H1 (cell line): Measurements from ENCODE around the gene ARHGAP42. TPM values are rescaled to one million over a fixed set of nuclear protein-coding genes. Genes with fewer than 3 reads are reported as not detected.

Experiments used
- CTCF ChIA-PET: fragments of 300-600 bp; sonication (Branson Sonifier 250); formaldehyde crosslinking; loops from one replicate; lab custom pipeline; 2021; ENCODE audit not compliant: partially characterized antibody; lab: Charles Lee
- POLR2A ChIA-PET: fragments of 300-600 bp; sonication (Branson Sonifier 250); formaldehyde crosslinking; loops from one replicate; lab custom pipeline; 2021; ENCODE audit warnings: inconsistent platforms; ENCODE audit not compliant: partially characterized antibody; lab: Charles Lee
- DNase-seq, 2 experiments: peaks; one replicate each; pipeline versions ENCODE4 v3.0.0 to v3.0.0-alpha.2; 2010 to 2022; ENCODE audit warnings: low spot score in 2 of 2, low read depth in 1 of 2, mixed read lengths in 1 of 2
- FAIRE-seq: peaks from 2 replicates; lab custom pipeline; 2011; peaks lifted over from hg19 to GRCh38; lab: Jason Lieb, UNC
- H2AFZ ChIP-seq: 2 replicates; pipeline ENCODE4 v1.8.1; 2012; ENCODE audit warnings: low read length, inconsistent platforms
- H2AK5ac ChIP-seq: 2 replicates; pipeline ENCODE4 v1.6.1; 2013; ENCODE audit warnings: low read depth, low read length
- H2BK120ac ChIP-seq: replicated peaks from 2 replicates; pipeline ENCODE3; 2013; ENCODE audit warnings: low read depth, low read length, inconsistent platforms
- H2BK12ac ChIP-seq: 2 replicates; pipeline ENCODE4 v1.6.1; 2013; ENCODE audit warnings: low read depth, low read length
- H2BK15ac ChIP-seq: 2 replicates; pipeline ENCODE4 v1.6.1; 2013; ENCODE audit warnings: low read length
- H2BK20ac ChIP-seq: 2 replicates; pipeline ENCODE4 v1.6.1; 2013; ENCODE audit warnings: low read length
- H2BK5ac ChIP-seq: 2 replicates; pipeline ENCODE4 v1.6.1; 2013; ENCODE audit warnings: low read depth, low read length
- H3K14ac ChIP-seq: 2 replicates; pipeline ENCODE4 v1.6.1; 2013; ENCODE audit warnings: inconsistent platforms; ENCODE audit not compliant: insufficient read length
- H3K18ac ChIP-seq: 2 replicates; pipeline ENCODE4 v1.6.1; 2013; ENCODE audit warnings: low read length; ENCODE audit errors: extremely low read depth
- H3K23ac ChIP-seq: 2 replicates; pipeline ENCODE4 v1.6.1; 2013; ENCODE audit warnings: inconsistent platforms; ENCODE audit not compliant: insufficient read length
- H3K23me2 ChIP-seq: 2 replicates; pipeline ENCODE4 v1.6.1; 2013; ENCODE audit warnings: low read depth, low read length
- H3K27ac ChIP-seq: 2 replicates; pipeline ENCODE4 v1.6.1; 2011; ENCODE audit warnings: low read depth, low read length, inconsistent platforms
- H3K27me3 ChIP-seq, 4 experiments: replicated peaks in 1 of 4; 1 replicate in 1 of 4; 2 replicates in 3 of 4; pipeline versions ENCODE4 v1.6.1 to v1.8.1; 2011 to 2013; ENCODE audit warnings: low read length in 3 of 4, mild to moderate bottlenecking in 3 of 4, inconsistent platforms in 2 of 4, mixed read lengths in 2 of 4, moderate library complexity in 1 of 4; ENCODE audit not compliant: control insufficient read depth in 3 of 4, insufficient read depth in 3 of 4; ENCODE audit errors: extremely low read depth in 1 of 4
- H3K36me3 ChIP-seq, 4 experiments: 2 replicates each; pipeline versions ENCODE4 v1.6.1 to v1.8.1; 2011 to 2013; ENCODE audit warnings: mild to moderate bottlenecking in 4 of 4, low read length in 3 of 4, moderate library complexity in 2 of 4, control low read depth in 1 of 4, inconsistent platforms in 1 of 4; ENCODE audit not compliant: insufficient read depth in 4 of 4, control insufficient read depth in 2 of 4
- H3K4ac ChIP-seq: replicated peaks from 2 replicates; pipeline ENCODE3; 2013; ENCODE audit warnings: low read length, low read depth, mixed read lengths, inconsistent platforms; ENCODE audit not compliant: insufficient read length
- H3K4me1 ChIP-seq, 4 experiments: replicated peaks in 1 of 4; 1 replicate in 1 of 4; 2 replicates in 3 of 4; pipeline versions ENCODE4 v1.6.1 to v1.8.1; 2011 to 2013; ENCODE audit warnings: low read length in 3 of 4, inconsistent platforms in 2 of 4, mixed read lengths in 1 of 4; ENCODE audit not compliant: insufficient read depth in 4 of 4, control insufficient read depth in 3 of 4
- H3K4me2 ChIP-seq, 2 experiments: 2 replicates each; pipeline versions ENCODE4 v1.6.1 to v1.8.1; 2011 to 2013; ENCODE audit warnings: low read depth in 2 of 2, low read length in 2 of 2, control low read depth in 1 of 2, inconsistent platforms in 1 of 2, mild to moderate bottlenecking in 1 of 2; ENCODE audit not compliant: insufficient read depth in 1 of 2
- H3K4me3 ChIP-seq, 4 experiments: fragments of 200-600, 300-600 bp in 1 of 4; sonication (generic), shearing (Covaris generic), sonication (Bioruptor Twin) in 1 of 4; 2 replicates each; pipeline versions ENCODE4 v1.5.1 to v1.8.1; 2011 to 2016; ENCODE audit warnings: low read length in 4 of 4, low read depth in 3 of 4, control low read depth in 2 of 4, inconsistent platforms in 2 of 4, mild to moderate bottlenecking in 2 of 4, mixed read lengths in 1 of 4, moderate library complexity in 1 of 4; ENCODE audit not compliant: insufficient read depth in 2 of 4; ENCODE audit errors: extremely low read depth in 1 of 4
- H3K56ac ChIP-seq: replicated peaks from 2 replicates; pipeline ENCODE3; 2013; ENCODE audit warnings: low read depth, mild to moderate bottlenecking, mixed read lengths, low read length, inconsistent platforms; ENCODE audit not compliant: insufficient read length
- H3K79me1 ChIP-seq: 2 replicates; pipeline ENCODE4 v1.6.1; 2013; ENCODE audit warnings: low read depth, low read length, control low read depth
- H3K79me2 ChIP-seq, 2 experiments: 2 replicates each; pipeline versions ENCODE4 v1.6.1 to v1.8.1; 2012 to 2013; ENCODE audit warnings: low read length in 2 of 2, mild to moderate bottlenecking in 2 of 2, inconsistent platforms in 1 of 2; ENCODE audit not compliant: insufficient read depth in 2 of 2, control insufficient read depth in 1 of 2
- H3K9ac ChIP-seq, 4 experiments: replicated peaks in 1 of 4; 1 replicate in 1 of 4; 2 replicates in 3 of 4; pipeline versions ENCODE4 v1.6.1 to v1.8.1; 2011 to 2013; ENCODE audit warnings: low read depth in 3 of 4, low read length in 3 of 4, control low read depth in 2 of 4, mild to moderate bottlenecking in 2 of 4, moderate library complexity in 2 of 4, inconsistent platforms in 1 of 4; ENCODE audit errors: extremely low read depth in 1 of 4
- H3K9me3 ChIP-seq, 2 experiments: 2 replicates each; pipeline versions ENCODE4 v1.6.1 to v1.8.1; 2012 to 2013; ENCODE audit warnings: mild to moderate bottlenecking in 2 of 2, moderate library complexity in 2 of 2, control low read depth in 1 of 2, inconsistent platforms in 1 of 2, low read depth in 1 of 2, low read length in 1 of 2, mixed read lengths in 1 of 2; ENCODE audit not compliant: insufficient read depth in 2 of 2
- H4K20me1 ChIP-seq, 2 experiments: replicated peaks in 1 of 2; 2 replicates each; pipeline versions ENCODE3 to v1.8.1; 2011 to 2013; ENCODE audit warnings: inconsistent platforms in 2 of 2, low read length in 2 of 2, mild to moderate bottlenecking in 1 of 2; ENCODE audit not compliant: insufficient read depth in 2 of 2, control insufficient read depth in 1 of 2
- H4K5ac ChIP-seq: 2 replicates; pipeline ENCODE4 v1.6.1; 2013; ENCODE audit warnings: low read length, low read depth, mixed read lengths, inconsistent platforms; ENCODE audit not compliant: insufficient read length
- H4K8ac ChIP-seq: 2 replicates; pipeline ENCODE4 v1.8.0; 2013; ENCODE audit warnings: mild to moderate bottlenecking, moderate library complexity, low read length, inconsistent platforms; ENCODE audit not compliant: insufficient read depth; ENCODE audit errors: extremely low read depth
- H4K91ac ChIP-seq: replicated peaks from 2 replicates; pipeline ENCODE3; 2013; ENCODE audit warnings: low read length, mixed read lengths, inconsistent platforms; ENCODE audit not compliant: insufficient read length
- CHD1 ChIP-seq: IDR thresholded peaks from 2 replicates; pipeline ENCODE4 v1.6.1; 2012; ENCODE audit warnings: low read depth, low read length, improper control_type of control experiment
- EP300 ChIP-seq, 2 experiments: IDR thresholded peaks; 1 replicate in 1 of 2; 2 replicates in 1 of 2; pipeline ENCODE4 v1.6.1; 2011 to 2012; ENCODE audit warnings: low read depth in 2 of 2, low read length in 2 of 2, mild to moderate bottlenecking in 2 of 2, borderline replicate concordance in 1 of 2, inconsistent platforms in 1 of 2, moderate library complexity in 1 of 2
- FOSL1 ChIP-seq: IDR thresholded peaks from 2 replicates; pipeline ENCODE4 v1.6.1; 2011; ENCODE audit warnings: mild to moderate bottlenecking, low read depth, low read length, moderate library complexity; ENCODE audit not compliant: insufficient read depth
- POLR2AphosphoS5 ChIP-seq: IDR thresholded peaks from 2 replicates; pipeline ENCODE4 v1.6.1; 2011; ENCODE audit warnings: low read depth, low read length
- RXRA ChIP-seq: IDR thresholded peaks from 2 replicates; pipeline ENCODE4 v1.6.1; 2011; ENCODE audit warnings: low read depth, mild to moderate bottlenecking, low read length, moderate library complexity; ENCODE audit not compliant: insufficient read depth
- SP1 ChIP-seq: IDR thresholded peaks from 2 replicates; pipeline ENCODE4 v1.6.1; 2011; ENCODE audit warnings: low read depth, low read length
- TBP ChIP-seq: IDR thresholded peaks from 2 replicates; pipeline ENCODE4 v1.6.1; 2011; ENCODE audit warnings: low read depth, low read length, improper control_type of control experiment
- WGBS, 2 experiments: shearing (Covaris generic) in 1 of 2; methylation state at CpG; one replicate each; pipeline versions ENCODE4 v1.1.6 to v1.1.7; 2013 to 2015; ENCODE audit warnings: low lambda C conversion rate in 2 of 2, mixed read lengths in 2 of 2, inconsistent platforms in 1 of 2, low coverage in 1 of 2, missing lambda C conversion rate in 1 of 2; ENCODE audit not compliant: insufficient replicate concordance in 2 of 2, insufficient coverage in 1 of 2, insufficient read length in 1 of 2; ENCODE audit errors: extremely low coverage in 1 of 2, missing lambda C conversion rate in 1 of 2; 5-methylcytosine and 5-hydroxymethylcytosine counted together
- polyA plus RNA-seq, 7 experiments: library from polyadenylated mRNA; depleted of rRNA in 3 of 7; stranded (reverse) in 5 of 7; unstranded in 2 of 7; fragments of >200 nt in 5 of 7; fragments of 200-250 nt in 2 of 7; gene quantifications; 1 replicate in 5 of 7; 2 replicates in 1 of 7; 4 replicates in 1 of 7; pipeline versions ENCODE4 v1.2.1 to v1.2.3, GENCODE V29; 2011 to 2013; ENCODE audit warnings: missing spikeins in 2 of 7, mixed read lengths in 2 of 7
- total RNA-seq: library from RNA; stranded (reverse); fragmentation: NEBNext Ultra II Directional; extraction: Animal tissue kit (Norgen Biotek cat#: 25700); gene quantifications from 2 replicates; pipeline ENCODE4 v1.2.1, GENCODE V29; 2021
- TF ChIP-seq, protein P1 (sequence below): IDR thresholded peaks from 2 replicates; pipeline ENCODE4 v1.6.1; 2011; ENCODE audit warnings: low read depth, mild to moderate bottlenecking, low read length; ENCODE audit not compliant: insufficient read depth
- TF ChIP-seq, protein P2 (sequence below): IDR thresholded peaks from 2 replicates; pipeline ENCODE4 v1.6.1; 2012; ENCODE audit warnings: inconsistent platforms

The ARHGAP42 gene
- total and polyA plus RNA-seq, 2 of the 8 experiments (the other 6 are each of a cell fraction or from before 2014, with no cell fraction given), result 22.2 to 33.5 TPM

GRCh38 chr11:100800202-100800601 is 113.1 kb downstream of the ARHGAP42 start:
- Histone ChIP-seq H3K14ac (no peak overlapping the region), H2BK15ac (no peak overlapping the region), H3K4me3 (no peak overlapping the region), H3K4ac (no peak overlapping the region), H4K5ac (no peak overlapping the region), H3K23me2 (no peaks in the 10 kb centered on the region), H2BK5ac (no peak overlapping the region), H3K27me3 (no peaks in the 10 kb centered on the region), H2BK120ac (no peak overlapping the region), H3K79me2 (peaks cover 0 to 23% of the 10 kb centered on the region in 2 experiments; a peak in 2 of 4 replicates), H3K4me1 (no peaks in the 10 kb centered on the region; a peak in 1 of 7 replicates), H2BK20ac (no peak overlapping the region), H4K8ac (no peak overlapping the region), H3K27ac (no peak overlapping the region), H2AFZ (no peak overlapping the region), H3K9ac (no peak overlapping the region), H4K91ac (no peak overlapping the region), H3K9me3 (no peaks in the 10 kb centered on the region), H3K36me3 (peaks cover 0 to 6% (median under 1%) of the 10 kb centered on the region in 4 experiments; a peak in 3 of 8 replicates), H3K56ac (no peak overlapping the region), H3K23ac (no peak overlapping the region), H2BK12ac (no peak overlapping the region), H3K4me2 (no peak overlapping the region), H3K79me1 (no peaks in the 10 kb centered on the region), H4K20me1 (no peaks in the 10 kb centered on the region), H2AK5ac (no peak overlapping the region), H3K18ac (no peak overlapping the region)
- no peak for DNase-seq
- TF ChIP-seq, protein P1, sequence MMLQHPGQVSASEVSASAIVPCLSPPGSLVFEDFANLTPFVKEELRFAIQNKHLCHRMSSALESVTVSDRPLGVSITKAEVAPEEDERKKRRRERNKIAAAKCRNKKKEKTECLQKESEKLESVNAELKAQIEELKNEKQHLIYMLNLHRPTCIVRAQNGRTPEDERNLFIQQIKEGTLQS, result no peak
- TF ChIP-seq RXRA (no peak), TBP (no peak), EP300 (IDR thresholded peaks at IDR 0.05; ENCODE audit: borderline replicate concordance in 1 of 2, low read depth in 2 of 2, low read length in 2 of 2) (no peak), POLR2AphosphoS5 (no peak), CHD1 (no peak), SP1 (no peak), FOSL1 (no peak)
- TF ChIP-seq, protein P2, sequence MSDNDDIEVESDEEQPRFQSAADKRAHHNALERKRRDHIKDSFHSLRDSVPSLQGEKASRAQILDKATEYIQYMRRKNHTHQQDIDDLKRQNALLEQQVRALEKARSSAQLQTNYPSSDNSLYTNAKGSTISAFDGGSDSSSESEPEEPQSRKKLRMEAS, result no peak
- ChIA-PET CTCF (no interaction called here), POLR2A (no interaction called here)
- FAIRE-seq, result no peak
- WGBS, 2 experiments, result 91 to 100% methylated on average over 1 to 2 of the region's 2 CpGs
